ENCODE results near the gene CAMKK1. TPM values are rescaled to one million over a fixed set of nuclear protein-coding genes. Genes with fewer than 3 reads are reported as not detected.

Gene CAMKK1
- total RNA-seq, 1 experiment from 2014 or later: 16.3 TPM

GRCh38 chr17:3870871-3871306 is 22.0 kb downstream of the CAMKK1 start:
- Histone ChIP-seq H3K27ac (no peak overlapping the region), H2AFZ (no peak overlapping the region), H3K9me2 (ENCODE audit: insufficient read depth) (no peaks in the 10 kb centered on the region), H3K27me3 (ENCODE audit: insufficient read depth, low read depth) (no peaks in the 10 kb centered on the region), H3K4me1 (replicated peaks; ENCODE audit: insufficient read depth) (no peaks in the 10 kb centered on the region), H4K20me1 (ENCODE audit: insufficient read depth) (no peaks in the 10 kb centered on the region), H3K4me2 (no peak overlapping the region), H3K9me3 (ENCODE audit: insufficient read depth, low read depth) (no peaks in the 10 kb centered on the region), H3F3A (ENCODE audit: insufficient read depth, low read depth) (no peaks in the 10 kb centered on the region), H3K79me2 (ENCODE audit: low read depth) (no peaks in the 10 kb centered on the region), H3K4me3 (no peak overlapping the region), H3K36me3 (ENCODE audit: low read depth) (no peaks in the 10 kb centered on the region)
- ChIA-PET CTCF (no interaction called here), POLR2A (ENCODE audit: unreplicated experiment) (no interaction called here)
- no peak for TF ChIP-seq CTCF (conservative IDR thresholded peaks at IDR 0.05)
- intact Hi-C loops (cut with micrococcal nuclease; ENCODE audit: unreplicated experiment): no loop called here
- BruUV-seq (replicated peaks): no TSS peak
- no peak for DNase-seq

- Histone ChIP-seq H3K9me3 (ENCODE audit: insufficient read depth, low read depth) (no peaks in the 10 kb centered on the region), H2AFZ (no peak overlapping the region), H3F3A (ENCODE audit: insufficient read depth, low read depth) (no peaks in the 10 kb centered on the region), H3K4me2 (no peak overlapping the region), H3K79me2 (ENCODE audit: low read depth) (no peaks in the 10 kb centered on the region), H3K4me1 (replicated peaks; ENCODE audit: insufficient read depth) (no peaks in the 10 kb centered on the region), H3K36me3 (ENCODE audit: low read depth) (no peaks in the 10 kb centered on the region), H3K27ac (no peak overlapping the region), H3K27me3 (ENCODE audit: insufficient read depth, low read depth) (no peaks in the 10 kb centered on the region), H4K20me1 (ENCODE audit: insufficient read depth) (no peaks in the 10 kb centered on the region), H3K9me2 (ENCODE audit: insufficient read depth) (no peaks in the 10 kb centered on the region), H3K4me3 (no peak overlapping the region)
- no peak for TF ChIP-seq CTCF (conservative IDR thresholded peaks at IDR 0.05)
- no peak for TF ChIP-seq EZH2 (IDR thresholded peaks at IDR 0.05; ENCODE audit: low read depth)
- ChIA-PET POLR2A (ENCODE audit: unreplicated experiment) (no interaction called here), CTCF (no interaction called here)
- no peak for DNase-seq
- intact Hi-C loops (cut with micrococcal nuclease; ENCODE audit: unreplicated experiment): no loop called here
- no TSS peak for BruUV-seq (replicated peaks)
Observed at GRCh38 chr17:3867606-3868005, 25.2 kb downstream of the CAMKK1 start.

GRCh38 chr17:3867106-3867505 is 25.7 kb downstream of the CAMKK1 start:
- no peaks in the 10 kb centered on the region for H3K9me3 ChIP-seq (ENCODE audit: insufficient read depth, low read depth)
- H3K79me2 ChIP-seq (ENCODE audit: low read depth): no peaks in the 10 kb centered on the region
- BruUV-seq (replicated peaks): no TSS peak
- TF ChIP-seq CTCF (conservative IDR thresholded peaks at IDR 0.05) (no peak), EZH2 (IDR thresholded peaks at IDR 0.05; ENCODE audit: low read depth) (no peak)
- intact Hi-C loops (cut with micrococcal nuclease; ENCODE audit: unreplicated experiment): no loop called here
- H2AFZ ChIP-seq: no peak overlapping the region
- POLR2A ChIA-PET (ENCODE audit: unreplicated experiment): no interaction called here
- no peaks in the 10 kb centered on the region for H4K20me1 ChIP-seq (ENCODE audit: insufficient read depth)
- DNase-seq: no peak
- H3K27me3 ChIP-seq (ENCODE audit: insufficient read depth, low read depth): no peaks in the 10 kb centered on the region
- no peak overlapping the region for H3K4me3 ChIP-seq
- H3K4me1 ChIP-seq (replicated peaks; ENCODE audit: insufficient read depth): no peaks in the 10 kb centered on the region
- no peak overlapping the region for H3K27ac ChIP-seq
- no peaks in the 10 kb centered on the region for H3F3A ChIP-seq (ENCODE audit: insufficient read depth, low read depth)
- no peaks in the 10 kb centered on the region for H3K36me3 ChIP-seq (ENCODE audit: low read depth)
- no peak overlapping the region for H3K4me2 ChIP-seq
- CTCF ChIA-PET: no interaction called here
- no peaks in the 10 kb centered on the region for H3K9me2 ChIP-seq (ENCODE audit: insufficient read depth)
